ENCODE measurements around the gene ZNF592.

The ZNF592 gene

GRCh38 chr15:84855765-84856164, 107.4 kb downstream of the ZNF592 start:
- no peak for DNase-seq (ENCODE audit: low read depth in 3 of 3)
